Esophagus muscularis mucosa (tissue), 3 donors: ENCODE measurements around the gene BAG1.

ENCODE experiments used
- POLR2A ChIP-seq: fragments of 450-650 bp; IDR thresholded peaks from one replicate; pipeline ENCODE4 v1.6.1; 2017; ENCODE audit warnings: antibody characterized with exemption, moderate library complexity, mild to moderate bottlenecking, low read depth
- TF ChIP-seq, protein P1 (sequence below), 3 experiments: fragments of 200-600 bp in 2 of 3; fragments of 450-650 bp in 1 of 3; sonication (generic) in 2 of 3; IDR thresholded peaks; one replicate each; pipeline ENCODE4 v1.5.1; 2017 to 2019; ENCODE audit warnings: antibody characterized with exemption in 3 of 3, mild to moderate bottlenecking in 2 of 3, moderate library complexity in 1 of 3

DNA sequence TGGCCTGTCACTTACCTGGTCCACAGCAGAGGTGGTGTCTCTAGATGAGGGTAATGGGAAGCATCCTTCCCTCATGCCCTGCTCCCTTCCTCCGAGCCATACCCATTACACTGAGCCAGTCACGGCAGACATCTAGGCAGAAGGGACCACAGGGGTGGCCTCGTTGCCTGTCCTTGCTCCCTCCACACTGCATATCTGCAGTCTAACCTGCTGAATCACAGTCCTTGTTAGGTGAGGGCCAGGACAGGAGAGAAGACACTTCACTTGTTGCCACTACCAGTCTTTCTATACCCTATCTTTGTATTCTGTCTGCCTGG, 43.0 kb downstream of the BAG1 start:
- TF ChIP-seq, protein P1, sequence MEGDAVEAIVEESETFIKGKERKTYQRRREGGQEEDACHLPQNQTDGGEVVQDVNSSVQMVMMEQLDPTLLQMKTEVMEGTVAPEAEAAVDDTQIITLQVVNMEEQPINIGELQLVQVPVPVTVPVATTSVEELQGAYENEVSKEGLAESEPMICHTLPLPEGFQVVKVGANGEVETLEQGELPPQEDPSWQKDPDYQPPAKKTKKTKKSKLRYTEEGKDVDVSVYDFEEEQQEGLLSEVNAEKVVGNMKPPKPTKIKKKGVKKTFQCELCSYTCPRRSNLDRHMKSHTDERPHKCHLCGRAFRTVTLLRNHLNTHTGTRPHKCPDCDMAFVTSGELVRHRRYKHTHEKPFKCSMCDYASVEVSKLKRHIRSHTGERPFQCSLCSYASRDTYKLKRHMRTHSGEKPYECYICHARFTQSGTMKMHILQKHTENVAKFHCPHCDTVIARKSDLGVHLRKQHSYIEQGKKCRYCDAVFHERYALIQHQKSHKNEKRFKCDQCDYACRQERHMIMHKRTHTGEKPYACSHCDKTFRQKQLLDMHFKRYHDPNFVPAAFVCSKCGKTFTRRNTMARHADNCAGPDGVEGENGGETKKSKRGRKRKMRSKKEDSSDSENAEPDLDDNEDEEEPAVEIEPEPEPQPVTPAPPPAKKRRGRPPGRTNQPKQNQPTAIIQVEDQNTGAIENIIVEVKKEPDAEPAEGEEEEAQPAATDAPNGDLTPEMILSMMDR (IDR thresholded peaks at IDR 0.05) = no peak
- no peak for TF ChIP-seq POLR2A
